GM19438 (cell line): ENCODE measurements around the gene NOTCH3.

Experiments
- ATAC-seq: cut with Tn5 transposase; IDR thresholded peaks from one replicate; pipeline ENCODE4 v1.9.1; 2021; ENCODE audit warnings: low read depth; ENCODE audit not compliant: unreplicated experiment

The NOTCH3 gene

DNA sequence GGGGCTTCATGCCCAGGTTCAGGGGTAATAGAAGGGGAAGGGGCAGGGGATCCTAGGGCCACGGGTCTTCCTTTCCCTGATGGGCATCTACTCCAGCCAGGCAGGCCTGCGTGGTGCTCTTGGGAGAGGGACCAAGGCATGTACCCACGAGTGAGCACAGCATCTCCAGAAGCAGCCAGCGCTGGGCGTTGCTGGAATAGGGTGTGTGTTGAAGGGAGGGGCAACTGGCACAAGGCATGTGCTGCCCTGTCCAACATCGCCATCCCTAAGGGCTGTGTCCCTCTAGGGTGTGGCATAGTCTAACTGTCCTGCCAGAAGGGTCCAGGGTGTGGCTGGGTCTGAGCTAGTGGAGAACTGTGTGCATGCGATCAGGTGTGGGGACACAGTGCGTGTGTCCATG lies 2.9 kb downstream of the NOTCH3 start:
- no peak for ATAC-seq

DNA sequence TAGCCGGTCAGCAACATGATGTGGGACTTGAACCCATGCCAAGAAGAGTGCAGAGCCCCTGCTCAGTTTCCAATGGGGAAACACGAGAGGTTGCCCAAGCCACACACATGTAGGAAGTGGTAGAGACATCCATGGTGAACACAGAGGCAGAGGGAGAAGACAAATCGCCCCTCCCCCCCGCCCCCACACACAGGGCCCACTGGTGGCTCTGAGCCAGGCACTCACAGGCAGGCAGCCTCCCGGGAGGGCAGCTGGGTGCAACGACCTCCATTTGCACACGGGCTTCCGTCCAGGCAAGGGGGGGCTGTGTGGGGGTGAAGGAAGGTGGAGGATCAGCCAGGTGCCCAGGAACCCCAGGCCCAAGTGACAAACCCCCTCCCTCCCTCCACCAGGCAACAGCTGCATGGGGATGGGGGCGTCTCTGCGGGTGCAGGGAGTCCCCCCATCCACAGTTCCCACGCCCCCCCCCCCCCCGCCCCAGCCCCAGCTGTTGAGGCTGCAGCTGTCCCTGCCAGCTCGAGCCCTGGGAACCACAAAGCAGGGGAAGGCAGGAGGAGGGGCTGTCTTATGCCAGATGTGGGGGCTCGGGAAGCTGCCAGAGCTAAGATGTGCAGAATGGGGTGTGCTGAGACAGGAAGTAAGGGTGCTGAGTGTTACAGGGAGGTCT lies 3.4 kb downstream of the NOTCH3 start:
- no peak for ATAC-seq

DNA sequence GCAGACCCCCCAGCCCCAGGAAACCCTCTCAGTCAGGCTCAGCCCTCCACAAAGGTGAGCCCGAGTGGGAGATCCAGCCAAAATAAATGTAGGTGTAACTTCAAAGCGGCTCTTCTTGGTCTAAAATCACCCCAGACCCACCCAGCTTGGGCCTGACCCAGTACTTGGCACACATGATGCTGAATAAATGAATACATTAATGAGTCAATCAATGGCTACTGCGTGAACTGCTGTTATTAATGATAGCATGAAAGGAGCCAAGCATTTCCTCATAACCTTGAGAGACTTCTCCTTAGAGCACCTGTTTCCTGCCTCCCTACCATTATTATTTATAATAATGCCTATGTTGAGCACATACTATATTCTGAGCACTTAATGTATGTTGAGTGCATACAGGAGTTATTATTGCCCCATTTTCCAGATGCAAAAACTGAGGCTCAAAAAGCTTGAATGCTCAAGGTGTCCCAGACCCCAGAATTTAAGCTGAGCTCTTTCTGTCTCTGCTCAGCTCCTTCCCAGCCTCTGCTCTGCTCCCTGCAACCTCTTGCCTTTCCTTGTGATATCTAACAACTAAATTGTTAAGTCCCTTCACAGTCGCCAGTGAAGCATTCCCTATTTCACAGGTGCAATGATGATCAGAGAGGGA lies 4.3 kb downstream of the NOTCH3 start:
- ATAC-seq = no peak

DNA sequence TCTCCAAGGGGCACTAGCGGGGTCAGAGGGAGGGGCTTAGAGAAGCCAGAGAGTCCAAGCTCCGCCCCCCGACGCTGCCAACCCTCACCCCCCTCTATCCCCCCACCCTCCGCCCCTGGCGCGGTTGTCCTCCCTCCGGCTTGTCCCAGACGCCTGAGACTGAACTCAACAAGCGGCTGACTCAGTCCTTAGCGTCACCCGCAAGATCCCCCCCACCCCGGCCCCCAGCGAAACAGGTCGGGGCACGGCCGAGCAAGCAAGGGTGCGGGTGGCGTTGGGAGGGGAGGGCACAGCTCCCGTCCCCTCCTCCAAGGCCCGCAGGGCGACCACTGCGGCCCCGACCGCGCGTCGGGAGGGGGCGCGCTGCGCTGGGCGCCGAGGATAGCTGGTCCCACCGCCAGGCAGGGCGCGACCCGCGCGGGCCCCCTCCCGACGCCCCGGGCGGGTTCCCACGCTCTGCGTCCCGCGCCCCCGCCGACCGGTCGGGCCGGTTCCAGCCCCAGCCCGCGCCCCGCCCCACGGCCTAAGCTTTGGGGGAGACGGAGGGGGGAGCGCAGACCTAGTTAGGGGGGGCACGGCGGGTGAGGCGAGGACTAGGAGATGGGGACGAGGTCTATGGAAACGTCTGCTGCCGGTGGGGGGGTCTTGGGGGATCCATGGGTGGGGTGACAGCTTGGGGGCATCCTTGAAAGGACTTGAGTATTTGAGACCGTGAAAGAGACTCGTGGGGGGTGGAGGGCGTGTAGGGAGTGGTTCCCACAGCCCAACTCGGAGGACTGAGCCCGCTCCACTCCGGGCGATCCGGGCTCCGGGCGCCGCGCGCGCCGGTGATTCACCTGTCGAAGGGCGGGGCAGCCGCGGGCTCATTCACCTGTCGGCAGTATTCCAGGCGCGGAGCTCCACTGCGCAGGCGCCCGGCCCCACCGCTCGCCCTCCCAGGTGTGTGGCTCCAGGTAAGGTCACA lies 5.1 kb downstream of the NOTCH3 start:
- no peak for ATAC-seq

DNA sequence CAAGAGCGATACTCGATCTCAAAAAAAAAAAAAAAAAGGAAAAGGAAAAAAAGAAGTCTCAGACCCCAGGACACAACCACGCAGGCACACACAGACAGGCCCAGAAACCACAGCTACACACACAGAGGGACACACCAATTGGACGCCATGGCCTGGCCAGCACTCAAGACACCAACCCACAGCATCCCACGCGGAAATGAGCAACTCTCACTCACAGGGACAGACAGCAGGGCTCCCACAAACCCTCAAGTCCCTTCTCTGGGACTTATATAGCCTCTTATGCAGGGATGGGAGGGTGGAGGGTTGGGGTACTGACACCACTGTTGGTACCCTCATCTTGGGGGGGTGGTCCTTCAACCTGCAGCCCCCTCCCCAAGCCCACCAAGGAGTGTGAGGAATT lies 5.9 kb downstream of the NOTCH3 start:
- no peak for ATAC-seq

DNA sequence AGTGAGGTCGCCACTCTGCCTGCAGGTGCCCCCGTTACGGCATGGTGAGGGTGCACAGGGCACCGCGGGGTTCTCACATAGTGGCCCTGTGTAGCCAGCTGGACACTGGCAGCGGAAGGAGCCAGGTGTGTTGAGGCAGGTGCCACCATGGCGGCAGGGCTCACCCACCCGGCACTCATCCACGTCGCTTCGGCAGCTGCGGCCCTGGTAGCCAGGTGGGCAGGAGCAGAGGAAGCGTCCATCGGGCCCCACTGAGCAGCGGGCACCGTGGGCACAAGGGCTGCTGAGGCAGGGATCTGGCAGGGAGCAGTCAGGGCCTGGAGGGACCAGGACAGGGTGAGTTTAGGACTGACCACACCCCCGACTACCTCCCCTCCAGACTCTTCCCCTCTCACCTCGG lies 8.8 kb downstream of the NOTCH3 start:
- ATAC-seq = no peak

DNA sequence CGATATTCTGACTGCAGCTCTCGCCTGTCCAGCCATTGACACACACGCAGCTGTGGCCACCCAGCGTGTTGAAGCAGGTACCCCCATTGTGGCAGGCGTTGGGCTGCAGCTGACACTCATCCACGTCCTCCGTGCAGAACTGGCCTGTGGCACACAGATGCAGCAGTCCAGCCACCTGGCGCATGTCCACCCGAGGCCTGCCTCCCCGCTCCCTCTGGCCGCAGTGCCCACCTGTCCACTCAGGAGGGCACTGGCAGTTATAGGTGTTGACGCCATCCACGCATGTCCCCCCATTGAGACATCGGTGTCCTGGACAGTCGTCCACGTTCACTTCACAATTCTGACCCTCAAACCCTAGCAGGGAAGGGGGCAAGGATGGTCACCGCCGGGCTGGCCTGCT lies 9.3 kb downstream of the NOTCH3 start:
- ATAC-seq = no peak

DNA sequence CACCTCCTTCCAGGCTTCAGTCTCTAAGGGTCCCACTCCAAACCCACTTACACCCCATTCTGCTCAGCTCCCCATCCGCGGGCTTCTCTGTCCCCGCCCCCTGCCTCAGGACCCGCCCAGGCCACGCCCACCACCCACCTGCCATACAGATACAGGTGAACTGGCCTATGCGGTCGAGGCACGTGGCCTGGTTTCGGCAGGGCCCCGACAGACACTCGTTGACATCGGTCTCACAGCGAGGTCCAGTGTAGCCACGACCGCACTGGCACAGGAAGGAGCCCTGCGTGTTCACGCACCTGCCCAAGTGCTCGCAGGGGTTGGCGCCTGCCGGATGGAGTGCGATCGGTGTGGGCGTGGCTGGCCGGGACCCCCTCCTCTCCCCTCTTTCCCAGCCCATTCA lies 11.9 kb downstream of the NOTCH3 start:
- ATAC-seq = no peak

DNA sequence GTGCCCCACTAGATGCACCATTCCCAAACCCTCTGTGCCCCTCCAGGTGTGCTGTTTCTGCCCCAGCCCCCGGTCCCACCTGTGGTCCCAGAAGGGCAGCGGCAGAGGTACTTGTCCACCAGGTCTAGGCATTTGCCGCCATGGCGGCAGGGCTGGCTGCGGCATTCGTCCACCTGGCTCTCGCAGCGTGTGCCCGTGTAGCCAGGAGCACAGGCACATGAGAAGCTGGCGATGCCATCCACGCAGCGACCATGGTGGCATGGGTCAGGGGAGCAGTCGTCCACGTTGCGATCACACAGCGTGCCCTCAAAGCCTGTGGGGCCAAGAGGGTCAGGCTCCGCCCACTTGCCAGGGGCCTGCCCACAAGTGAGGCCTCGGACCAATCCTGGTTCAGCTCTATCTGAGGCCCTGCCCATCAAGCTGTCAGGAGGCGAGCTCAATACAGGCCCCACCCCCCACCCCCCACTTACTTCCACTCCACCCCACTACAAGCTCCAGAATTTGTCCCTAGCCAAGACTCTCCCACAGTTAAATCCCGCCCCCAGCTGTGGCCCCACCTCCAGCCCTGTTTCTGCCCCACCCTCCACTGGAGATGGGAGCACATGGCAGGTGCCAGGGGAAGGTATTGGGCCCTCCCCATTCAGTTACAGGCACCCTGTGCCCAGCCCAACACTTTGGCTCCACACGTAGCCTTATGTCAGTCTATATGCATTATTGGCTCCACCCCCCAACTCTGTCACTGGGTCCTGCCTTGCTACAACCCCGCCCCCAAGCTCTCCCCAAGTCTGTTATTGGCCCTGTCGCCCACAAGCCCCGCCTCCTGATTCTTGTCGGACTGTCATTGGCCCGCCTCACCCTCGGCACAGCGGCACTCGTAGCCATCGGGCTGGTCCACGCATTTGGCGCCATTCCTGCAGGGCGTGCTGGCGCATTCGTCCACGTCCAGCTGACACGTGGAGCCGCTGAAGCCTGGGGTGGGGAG lies 13.5 kb downstream of the NOTCH3 start:
- ATAC-seq = no peak

DNA sequence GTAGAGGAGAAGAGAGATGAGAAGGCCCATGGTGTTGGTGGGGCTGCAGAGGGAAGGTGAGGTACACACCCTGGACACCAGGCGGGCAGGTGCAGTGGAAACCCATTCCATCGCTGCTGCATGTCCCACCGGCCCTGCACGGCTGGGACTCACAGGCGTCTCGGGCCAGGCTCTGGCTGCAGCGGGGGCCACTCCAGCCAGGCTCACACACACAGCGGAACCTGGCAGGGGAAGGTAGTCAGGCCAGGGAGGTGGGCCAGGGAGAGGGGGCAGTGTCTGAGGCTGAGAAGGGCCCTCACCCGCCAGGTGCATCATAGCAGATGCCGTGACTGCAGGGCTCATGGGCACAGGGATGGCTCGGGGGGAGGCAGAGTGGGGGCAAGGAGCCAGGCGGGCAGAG lies 15.6 kb downstream of the NOTCH3 start:
- no peak for ATAC-seq

DNA sequence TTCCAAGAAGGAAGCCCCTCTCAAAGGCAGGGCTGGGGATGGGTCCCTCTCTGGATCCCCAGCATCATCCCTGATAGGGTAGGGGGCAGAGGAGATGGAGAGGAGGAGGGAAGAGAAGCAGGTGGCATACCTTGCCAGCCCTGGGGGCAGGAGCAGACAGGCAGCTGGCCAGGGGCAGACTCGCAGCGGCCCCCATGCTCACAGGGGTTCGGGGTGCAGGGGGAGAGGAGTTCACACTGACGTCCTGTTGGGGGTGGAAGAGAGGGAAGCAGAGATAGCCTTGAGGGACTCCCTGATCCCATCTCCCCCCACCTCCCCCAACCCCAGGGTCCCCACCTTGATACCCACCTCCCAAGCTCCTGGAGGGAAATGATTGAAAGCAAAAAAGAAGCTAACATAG lies 16.0 kb downstream of the NOTCH3 start:
- no peak for ATAC-seq

DNA sequence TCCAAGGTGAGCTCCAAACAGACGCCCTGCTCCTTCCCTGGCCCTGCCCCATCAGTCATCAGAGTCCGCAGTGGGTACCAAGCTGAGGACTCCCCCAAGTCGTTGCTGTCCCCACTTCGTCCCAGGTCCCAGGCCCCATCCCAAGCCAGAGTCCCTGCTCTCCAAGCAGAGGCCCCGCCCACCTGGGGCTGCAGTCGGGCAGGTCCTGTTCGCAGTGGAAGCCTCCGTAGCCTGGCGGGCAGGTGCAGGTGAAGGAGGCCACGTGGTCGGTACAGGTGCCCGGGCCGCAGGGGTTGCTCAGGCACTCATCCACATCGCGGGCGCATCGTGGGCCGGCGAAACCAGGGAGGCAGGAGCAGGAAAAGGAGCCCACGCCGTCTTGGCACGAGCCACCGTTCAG lies 19.4 kb downstream of the NOTCH3 start:
- no peak for ATAC-seq

DNA sequence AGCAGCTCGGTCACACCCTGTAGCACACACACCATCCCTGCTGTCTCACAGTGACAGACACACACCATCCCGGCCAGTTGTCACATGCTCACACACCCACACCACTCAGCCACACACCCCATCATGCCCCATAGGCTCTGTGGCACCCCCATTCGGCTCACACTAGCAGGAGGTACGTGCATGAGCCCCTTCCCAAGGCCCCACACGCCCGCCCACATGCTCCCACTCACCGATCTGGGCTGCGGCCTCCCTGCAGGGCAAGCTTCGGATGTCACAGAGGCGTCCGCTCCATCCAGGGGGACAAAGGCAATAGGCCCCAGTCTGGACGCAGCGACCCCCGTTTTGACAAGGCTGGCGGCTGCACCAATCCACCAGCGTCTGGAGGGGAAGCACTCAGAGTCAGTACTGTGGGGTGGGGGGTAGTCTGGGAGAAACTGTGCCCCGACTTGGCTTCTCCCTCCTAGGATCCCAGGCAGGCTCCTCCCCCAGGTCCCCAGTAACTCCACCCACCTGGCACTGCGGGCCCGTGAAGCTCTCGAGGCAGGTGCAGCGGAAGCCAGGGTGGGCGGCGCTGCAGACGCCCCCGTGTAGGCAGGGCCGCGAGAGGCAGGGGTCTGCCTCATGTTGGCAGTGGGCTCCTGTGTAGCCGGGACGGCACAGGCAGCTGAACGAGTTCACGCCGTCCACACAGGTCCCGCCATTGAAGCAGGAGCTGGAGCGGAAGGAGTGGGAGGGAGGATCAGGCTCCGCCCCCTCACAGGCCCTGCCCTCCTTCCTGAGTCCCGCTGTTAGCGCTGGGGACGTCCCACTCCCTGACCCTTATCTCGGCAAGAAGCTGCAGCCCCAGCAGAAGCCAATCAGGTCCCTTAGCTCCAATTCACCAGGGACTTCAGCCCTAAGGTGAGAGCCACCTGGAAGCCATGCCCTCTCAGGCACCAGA lies 20.1 kb downstream of the NOTCH3 start:
- ATAC-seq = no peak

DNA sequence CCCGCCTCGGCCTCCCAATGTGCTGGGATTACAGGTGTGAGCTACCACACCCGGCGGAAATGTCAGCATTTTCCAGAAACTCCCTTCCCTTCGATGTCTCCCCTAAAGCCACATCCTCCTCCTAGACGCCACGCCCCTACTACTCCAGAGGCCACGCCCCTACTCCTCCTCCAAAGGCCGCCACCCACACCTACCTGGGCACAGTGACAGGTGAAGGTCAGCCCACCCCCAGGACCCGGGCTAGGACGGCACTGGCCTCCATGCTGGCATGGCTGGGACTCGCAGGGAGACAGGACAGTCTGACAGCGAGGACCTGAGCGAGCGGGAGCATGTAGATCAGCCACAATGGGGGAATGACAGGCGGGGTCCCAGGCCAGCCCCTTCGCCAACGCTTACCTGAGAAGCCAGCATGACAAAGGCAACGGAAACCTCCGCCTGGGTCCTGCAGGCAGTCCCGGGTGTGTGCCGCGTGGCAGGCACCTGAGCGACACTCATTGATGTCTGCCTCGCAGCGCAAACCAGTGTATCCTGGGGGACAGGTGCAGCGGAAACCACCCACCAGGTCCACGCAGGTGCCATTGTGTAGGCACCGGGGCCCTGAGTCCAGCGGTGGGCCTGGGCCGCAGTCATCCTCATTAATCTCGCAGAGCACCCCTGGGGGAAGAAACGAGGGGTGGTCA lies 22.0 kb downstream of the NOTCH3 start:
- ATAC-seq = no peak

DNA sequence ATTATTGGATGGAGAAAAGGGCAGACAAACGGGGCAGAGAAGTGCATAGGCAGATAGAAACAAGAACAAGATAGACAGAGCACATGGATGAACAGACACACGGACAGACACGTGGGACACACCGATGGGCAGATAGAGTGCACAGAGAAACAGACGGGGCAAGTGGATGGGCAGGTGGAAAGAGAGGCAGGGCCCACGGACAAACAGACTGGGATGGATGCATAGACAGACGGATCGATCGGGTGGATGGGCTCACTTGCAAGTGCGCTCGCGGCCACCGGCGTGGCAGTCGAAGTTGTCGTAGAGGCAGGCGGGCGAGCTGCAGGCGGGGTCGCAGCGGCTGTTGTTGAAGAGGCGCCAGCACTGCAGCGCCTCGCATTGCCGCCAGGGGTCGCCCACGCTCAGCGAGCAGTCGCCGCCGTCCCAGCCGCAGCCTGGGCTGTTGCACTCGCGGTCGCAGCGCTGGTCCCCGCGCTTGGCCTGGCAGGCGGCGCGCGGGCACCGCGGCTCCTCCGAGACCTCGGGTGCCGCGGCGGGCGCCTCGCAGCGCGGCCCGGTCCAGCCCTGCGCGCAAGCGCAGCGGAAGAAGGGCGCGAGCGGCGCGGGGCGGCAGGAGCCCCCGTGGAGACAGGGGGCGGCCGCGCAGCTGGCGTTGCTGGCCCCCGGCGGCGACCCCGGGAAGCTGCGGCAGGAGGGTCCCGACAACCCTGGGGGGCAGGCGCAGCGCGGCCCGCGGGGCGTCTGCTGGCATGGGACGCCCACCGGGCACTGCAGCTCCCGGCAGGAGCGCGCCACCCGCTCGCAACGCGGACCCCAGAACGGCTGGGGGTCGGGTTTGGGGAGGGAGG lies 23.3 kb downstream of the NOTCH3 start:
- peak; percentile 74 for ATAC-seq

DNA sequence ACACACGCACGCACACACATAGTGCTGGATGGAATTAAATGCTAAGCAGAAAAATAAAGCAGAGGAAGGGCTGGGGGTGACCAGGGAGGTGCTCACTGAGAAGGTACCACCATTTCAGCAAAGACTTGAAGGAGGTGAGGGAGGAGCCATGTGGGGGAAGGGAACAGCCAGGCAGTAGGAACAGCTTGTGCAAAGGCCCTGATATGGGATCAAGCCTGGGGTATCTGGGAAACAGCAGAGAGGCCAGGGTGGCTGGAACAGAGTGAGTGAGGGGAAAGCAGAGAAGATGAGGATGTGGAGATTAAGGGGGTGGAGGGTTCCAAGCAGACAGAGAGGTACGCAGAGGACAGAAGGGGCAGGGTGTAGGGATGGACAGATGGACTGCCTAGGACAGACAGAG lies 25.2 kb downstream of the NOTCH3 start:
- no peak for ATAC-seq

DNA sequence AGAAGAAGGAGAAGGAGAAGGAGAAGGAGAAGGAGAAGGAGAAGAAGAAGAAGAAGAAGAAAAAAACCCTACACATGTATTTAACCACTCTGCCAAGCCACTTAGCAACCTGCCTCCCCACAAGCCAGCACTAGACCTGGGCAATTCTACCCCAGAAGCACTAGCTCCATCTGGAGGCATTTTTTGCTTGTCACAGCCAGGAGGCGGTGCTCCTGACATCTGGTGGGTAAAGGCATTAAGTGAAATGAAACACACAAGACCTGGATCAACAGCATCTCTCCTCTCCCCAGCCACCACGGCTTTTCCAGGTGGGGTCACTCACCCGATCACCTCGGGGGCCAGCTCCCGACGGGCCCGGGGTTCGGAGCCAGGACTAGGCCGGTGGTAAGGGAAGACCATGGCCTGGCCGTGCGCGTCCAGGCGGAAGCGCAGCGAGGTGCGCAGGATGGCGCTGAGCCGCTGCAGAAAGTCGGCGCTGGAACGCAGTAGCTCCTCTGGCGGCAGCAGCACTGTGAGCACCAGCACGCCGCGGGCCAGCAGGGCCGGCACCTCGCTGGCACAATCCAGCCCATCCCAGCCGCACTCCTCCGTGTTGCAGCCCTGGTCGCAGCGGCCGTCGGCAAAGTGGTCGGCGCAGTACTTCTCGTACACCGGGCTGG lies 26.9 kb downstream of the NOTCH3 start:
- ATAC-seq = no peak
